GM23248 (cell line): ENCODE data around the gene PLEKHG5.

Source experiments
- EZH2 ChIP-seq: fragments of 200-600 bp; sonication (generic); IDR thresholded peaks from 2 replicates; pipeline ENCODE4 v1.6.1; 2018; ENCODE audit warnings: antibody characterized with exemption, mild to moderate bottlenecking; ENCODE audit not compliant: insufficient read depth, poor library complexity, severe bottlenecking
- EZH2phosphoT487 ChIP-seq: fragments of 200-600 bp; sonication (generic); IDR thresholded peaks from 2 replicates; pipeline ENCODE4 v1.6.1; 2018; ENCODE audit warnings: antibody characterized with exemption, moderate library complexity, mild to moderate bottlenecking, low read depth; ENCODE audit not compliant: insufficient read depth

DNA sequence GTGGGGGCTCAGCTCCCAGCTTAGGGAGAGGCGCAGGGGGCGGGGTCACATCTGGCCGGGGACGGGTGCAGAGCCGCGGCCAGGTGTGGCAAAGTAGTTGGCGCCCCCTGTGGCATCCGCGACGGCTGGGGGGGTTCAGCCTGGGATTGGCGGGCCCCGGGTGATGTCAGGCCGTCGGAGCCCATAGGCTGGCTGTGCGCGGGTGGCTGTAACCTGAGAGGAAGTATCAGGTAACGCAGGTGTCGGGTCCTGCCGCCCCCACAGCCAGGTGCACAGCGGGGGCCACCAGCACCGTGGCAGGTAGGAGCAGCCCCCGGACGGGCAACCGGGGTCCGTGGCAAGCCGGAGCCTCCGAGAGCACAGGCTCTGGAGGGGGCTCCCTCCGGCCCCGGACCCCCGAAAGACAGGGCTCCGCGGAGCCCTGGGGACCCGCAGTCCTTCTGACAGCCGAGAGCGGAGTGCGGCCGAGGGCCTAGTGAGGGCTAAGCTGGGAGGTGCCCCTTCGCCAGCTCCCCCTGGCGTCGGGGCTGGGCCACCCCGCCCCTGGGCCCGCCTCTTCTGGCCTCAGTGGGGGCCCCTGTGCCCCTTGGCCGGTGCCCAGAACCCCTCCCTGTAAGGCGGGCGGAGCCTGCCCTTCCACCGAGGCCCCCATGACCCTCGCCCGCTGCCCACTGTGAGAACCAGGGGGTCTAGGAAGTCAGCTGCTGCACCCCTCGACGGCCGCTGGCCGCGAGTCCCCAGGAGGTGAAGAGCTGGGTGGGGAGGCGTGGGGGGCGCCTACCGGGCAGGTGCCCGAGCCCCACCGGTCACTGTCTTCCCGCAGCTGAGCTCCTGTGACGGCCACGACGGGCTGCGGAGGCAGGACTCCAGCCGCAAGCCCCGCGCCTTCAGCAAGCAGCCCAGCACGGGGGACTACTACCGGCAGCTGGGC lies 43.4 kb downstream of the PLEKHG5 start:
- TF ChIP-seq EZH2phosphoT487 (no peak), EZH2 (peak; percentile 76)
